ENCODE data around the gene ZKSCAN8. TPM values are rescaled to one million over a fixed set of nuclear protein-coding genes. Genes with fewer than 3 reads are reported as not detected.

Gene ZKSCAN8
- total RNA-seq, 2 experiments from 2014 or later = 16.6 to 22.3 TPM

DNA sequence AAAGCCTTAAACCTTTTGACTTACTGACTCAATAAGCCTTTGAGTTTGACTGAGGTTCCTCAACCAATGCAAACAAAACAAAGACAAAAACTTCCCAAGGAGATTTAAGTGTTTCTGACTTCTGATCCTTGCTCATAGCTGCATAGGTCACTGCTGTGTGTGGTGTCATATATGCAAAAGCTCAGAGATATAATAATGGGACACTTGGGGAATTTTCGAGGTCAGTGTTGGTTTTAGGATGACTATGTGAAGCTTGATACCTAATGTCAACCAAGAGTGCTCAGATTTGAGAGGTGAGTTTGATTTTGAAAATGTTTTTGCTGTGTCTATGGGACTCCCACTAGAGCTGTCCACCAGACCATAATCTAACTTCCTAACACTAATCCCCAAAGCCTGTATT is 26.2 kb downstream of the ZKSCAN8 start:
- Histone ChIP-seq H3K79me2 (ENCODE audit: insufficient read depth, low read depth, low read length) (no peaks in the 10 kb centered on the region), H3K36me3 (ENCODE audit: insufficient read depth, low read length) (no peaks in the 10 kb centered on the region), H3K4me3 (ENCODE audit: low read depth, low read length, poor library complexity, severe bottlenecking) (no peak overlapping the region), H2AFZ (ENCODE audit: low read length) (no peak overlapping the region), H3K27ac (ENCODE audit: low read depth, low read length, poor library complexity, severe bottlenecking) (no peak overlapping the region), H3K9me2 (ENCODE audit: insufficient read depth, low read length) (no peaks in the 10 kb centered on the region), H4K20me1 (ENCODE audit: insufficient read depth, low read length) (no peaks in the 10 kb centered on the region), H3K9me3 (ENCODE audit: low read length) (no peaks in the 10 kb centered on the region), H3K4me1 (ENCODE audit: insufficient read depth, low read length, poor library complexity, severe bottlenecking) (no peaks in the 10 kb centered on the region), H3K4me2 (ENCODE audit: low read length) (no peak overlapping the region)
- POLR2A ChIA-PET = no interaction called here
- intact Hi-C loops (cut with micrococcal nuclease; ENCODE audit: unreplicated experiment) = no loop called here
- TF ChIP-seq, protein P1, sequence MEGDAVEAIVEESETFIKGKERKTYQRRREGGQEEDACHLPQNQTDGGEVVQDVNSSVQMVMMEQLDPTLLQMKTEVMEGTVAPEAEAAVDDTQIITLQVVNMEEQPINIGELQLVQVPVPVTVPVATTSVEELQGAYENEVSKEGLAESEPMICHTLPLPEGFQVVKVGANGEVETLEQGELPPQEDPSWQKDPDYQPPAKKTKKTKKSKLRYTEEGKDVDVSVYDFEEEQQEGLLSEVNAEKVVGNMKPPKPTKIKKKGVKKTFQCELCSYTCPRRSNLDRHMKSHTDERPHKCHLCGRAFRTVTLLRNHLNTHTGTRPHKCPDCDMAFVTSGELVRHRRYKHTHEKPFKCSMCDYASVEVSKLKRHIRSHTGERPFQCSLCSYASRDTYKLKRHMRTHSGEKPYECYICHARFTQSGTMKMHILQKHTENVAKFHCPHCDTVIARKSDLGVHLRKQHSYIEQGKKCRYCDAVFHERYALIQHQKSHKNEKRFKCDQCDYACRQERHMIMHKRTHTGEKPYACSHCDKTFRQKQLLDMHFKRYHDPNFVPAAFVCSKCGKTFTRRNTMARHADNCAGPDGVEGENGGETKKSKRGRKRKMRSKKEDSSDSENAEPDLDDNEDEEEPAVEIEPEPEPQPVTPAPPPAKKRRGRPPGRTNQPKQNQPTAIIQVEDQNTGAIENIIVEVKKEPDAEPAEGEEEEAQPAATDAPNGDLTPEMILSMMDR (conservative IDR thresholded peaks at IDR 0.05; ENCODE audit: low read length) = no peak
- TF ChIP-seq EZH2phosphoT487 (IDR thresholded peaks at IDR 0.05; ENCODE audit: borderline replicate concordance, low read depth, low read length) = no peak
- no TSS peak for BruUV-seq (replicated peaks)
- CTCF ChIA-PET (ENCODE audit: unreplicated experiment) = no interaction called here
- no peak for DNase-seq (ENCODE audit: low spot score)

GRCh38 chr6:28171271-28171670 is 29.6 kb downstream of the ZKSCAN8 start:
- DNase-seq (ENCODE audit: low spot score) = no peak
- Histone ChIP-seq H3K4me3 (ENCODE audit: low read depth, low read length, poor library complexity, severe bottlenecking) (no peak overlapping the region), H3K79me2 (ENCODE audit: insufficient read depth, low read depth, low read length) (no peaks in the 10 kb centered on the region), H3K9me2 (ENCODE audit: insufficient read depth, low read length) (no peaks in the 10 kb centered on the region), H4K20me1 (ENCODE audit: insufficient read depth, low read length) (no peaks in the 10 kb centered on the region), H3K27ac (ENCODE audit: low read depth, low read length, poor library complexity, severe bottlenecking) (no peak overlapping the region), H3K36me3 (ENCODE audit: insufficient read depth, low read length) (no peaks in the 10 kb centered on the region), H2AFZ (ENCODE audit: low read length) (no peak overlapping the region), H3K4me2 (ENCODE audit: low read length) (no peak overlapping the region), H3K9me3 (ENCODE audit: low read length) (no peaks in the 10 kb centered on the region), H3K4me1 (ENCODE audit: insufficient read depth, low read length, poor library complexity, severe bottlenecking) (no peaks in the 10 kb centered on the region)
- TF ChIP-seq, protein P1 (conservative IDR thresholded peaks at IDR 0.05; ENCODE audit: low read length) = no peak
- no peak for TF ChIP-seq EZH2phosphoT487 (IDR thresholded peaks at IDR 0.05; ENCODE audit: borderline replicate concordance, low read depth, low read length)
- no TSS peak for BruUV-seq (replicated peaks)
- POLR2A ChIA-PET = no interaction called here
- intact Hi-C loops (cut with micrococcal nuclease; ENCODE audit: unreplicated experiment) = no loop called here
- CTCF ChIA-PET (ENCODE audit: unreplicated experiment) = no interaction called here

- no peaks in the 10 kb centered on the region for H3K36me3 ChIP-seq (ENCODE audit: insufficient read depth, low read length)
- no peaks in the 10 kb centered on the region for H4K20me1 ChIP-seq (ENCODE audit: insufficient read depth, low read length)
- POLR2A ChIA-PET = no interaction called here
- CTCF ChIA-PET (ENCODE audit: unreplicated experiment) = no interaction called here
- DNase-seq (ENCODE audit: low spot score) = no peak
- H3K27ac ChIP-seq (ENCODE audit: low read depth, low read length, poor library complexity, severe bottlenecking) = no peak overlapping the region
- no peaks in the 10 kb centered on the region for H3K4me1 ChIP-seq (ENCODE audit: insufficient read depth, low read length, poor library complexity, severe bottlenecking)
- intact Hi-C loops (cut with micrococcal nuclease; ENCODE audit: unreplicated experiment) = no loop called here
- H3K9me2 ChIP-seq (ENCODE audit: insufficient read depth, low read length) = no peaks in the 10 kb centered on the region
- TF ChIP-seq, protein P1 (conservative IDR thresholded peaks at IDR 0.05; ENCODE audit: low read length) = no peak
- no peak for TF ChIP-seq EZH2phosphoT487 (IDR thresholded peaks at IDR 0.05; ENCODE audit: borderline replicate concordance, low read depth, low read length)
- no TSS peak for BruUV-seq (replicated peaks)
- H3K4me3 ChIP-seq (ENCODE audit: low read depth, low read length, poor library complexity, severe bottlenecking) = no peak overlapping the region
- H3K4me2 ChIP-seq (ENCODE audit: low read length) = no peak overlapping the region
- H3K9me3 ChIP-seq (ENCODE audit: low read length) = no peaks in the 10 kb centered on the region
- H3K79me2 ChIP-seq (ENCODE audit: insufficient read depth, low read depth, low read length) = no peaks in the 10 kb centered on the region
- no peak overlapping the region for H2AFZ ChIP-seq (ENCODE audit: low read length)
Measured at GRCh38 chr6:28172006-28172405, 30.3 kb downstream of the ZKSCAN8 start.

Data from OCI-LY7 (cell line).